ENCODE measurements around the gene PRDM11. TPM values are rescaled to one million over a fixed set of nuclear protein-coding genes. Genes with fewer than 3 reads are reported as not detected.

Gene PRDM11
- total and polyA plus RNA-seq, 2 of the 4 experiments (the other 2 are of a cell fraction) = 2.2 to 2.7 TPM

GRCh38 chr11:45189230-45189629 lies 42.8 kb downstream of the PRDM11 start:
- intact Hi-C loops (cut with micrococcal nuclease) = no loop called here
- Histone ChIP-seq H3K18ac (ENCODE audit: low read depth, low read length) (no peak overlapping the region), H3K14ac (replicated peaks; ENCODE audit: low read depth, low read length) (no peak overlapping the region), H3K36me3 (ENCODE audit: control insufficient read depth, insufficient read depth, low read length) (peaks cover 3% of the 10 kb centered on the region; the same call in 1 of the 2 replicates), H3K4ac (ENCODE audit: low read depth, low read length) (no peak overlapping the region), H3K23ac (ENCODE audit: low read depth, low read length) (no peak overlapping the region), H4K20me1 (ENCODE audit: insufficient read depth, low read length) (no peaks in the 10 kb centered on the region), H4K5ac (ENCODE audit: low read depth, low read length) (no peak overlapping the region), H3K27ac (ENCODE audit: insufficient read depth, low read length) (no peak overlapping the region), H3K56ac (ENCODE audit: extremely low read depth, insufficient read depth, low read length) (no peak overlapping the region), H3K4me1 (ENCODE audit: control insufficient read depth, insufficient read depth, low read length) (no peaks in the 10 kb centered on the region), H2AFZ (replicated peaks; ENCODE audit: low read length, poor library complexity) (no peak overlapping the region), H2AK9ac (replicated peaks; ENCODE audit: low read depth, low read length, poor library complexity) (no peak overlapping the region), H4K91ac (ENCODE audit: insufficient read depth, low read depth, low read length) (no peak overlapping the region), H3K9me1 (ENCODE audit: insufficient read depth, low read length) (peaks cover 6% of the 10 kb centered on the region; the same call in 1 of the 2 replicates), H3K9ac (ENCODE audit: low read depth, low read length) (no peak overlapping the region), H2BK120ac (ENCODE audit: low read depth, low read length) (no peak overlapping the region), H2BK15ac (ENCODE audit: low read depth, low read length) (no peak overlapping the region), H4K8ac (ENCODE audit: low read depth in 2 of 2, low read length in 2 of 2) (no peak overlapping the region), H2BK20ac (ENCODE audit: low read depth, low read length) (no peak overlapping the region), H3K9me3 (ENCODE audit: control insufficient read depth, insufficient read depth, low read length) (no peaks in the 10 kb centered on the region), H3K79me1 (ENCODE audit: low read depth in 1 of 2, low read length in 2 of 2) (no peaks in the 10 kb centered on the region), H3K27me3 (ENCODE audit: control insufficient read depth, insufficient read depth, low read length) (no peaks in the 10 kb centered on the region), H2AK5ac (ENCODE audit: low read depth, low read length) (no peak overlapping the region), H3K4me3 (ENCODE audit: insufficient read depth, low read depth, low read length) (no peak overlapping the region), H3K4me2 (ENCODE audit: low read depth, low read length) (no peak overlapping the region), H2BK5ac (ENCODE audit: low read depth, low read length, poor library complexity, severe bottlenecking) (no peak overlapping the region)
- DNase-seq = no peak
- dilution Hi-C loops (cut with HindIII; ENCODE audit: low sequenced_read_pairs, unreplicated experiment) = no loop called here
- WGBS, 2 experiments (ENCODE audit: extremely low coverage in 2 of 2, insufficient read length in 1 of 2) = no CpG with 5 or more reads among the region's 5 CpGs
- in situ Hi-C loops (cut with MboI; ENCODE audit: low sequenced_read_pairs) = no loop called here
- TF ChIP-seq MAFK (IDR thresholded peaks at IDR 0.05; ENCODE audit: low read depth, low read length) (no peak), RCOR1 (IDR thresholded peaks at IDR 0.05; ENCODE audit: insufficient replicate concordance, low read length) (no peak)
- CTCF ChIA-PET = interaction anchor here (0.5 kb wide), 1 partner anchor 14 kb away, joined by 6 read pairs; no protein-coding TSS in a partner anchor
- BruUV-seq (replicated peaks) = no TSS peak
- POLR2A ChIA-PET (ENCODE audit: unreplicated experiment) = no interaction called here
- no peak for ATAC-seq (ENCODE audit: low read depth)
